SK-N-SH treated with all-trans-retinoic acid at 6 μM for 48 hours (cell line): ENCODE results near the gene SHC3.

Experiments used
- CSDC2 ChIP-seq: fragments of 250-450 bp; sonication (Bioruptor Pico); IDR thresholded peaks from 2 replicates; pipeline ENCODE4 v1.5.0; 2020; ENCODE audit warnings: mild to moderate bottlenecking, moderate library complexity
- PATZ1 ChIP-seq: fragments of 250-450 bp; sonication (Bioruptor Pico); IDR thresholded peaks from 2 replicates; pipeline ENCODE4 v1.8.0; 2020; ENCODE audit warnings: mild to moderate bottlenecking, moderate library complexity, borderline replicate concordance
- POU6F1 ChIP-seq: fragments of 250-450 bp; sonication (Bioruptor Pico); IDR thresholded peaks from 2 replicates; pipeline ENCODE4 v1.8.0; 2021; ENCODE audit warnings: low read depth, mild to moderate bottlenecking, moderate library complexity, borderline replicate concordance
- PPARA ChIP-seq: fragments of 250-450 bp; sonication (Bioruptor Pico); IDR thresholded peaks from 2 replicates; pipeline ENCODE4 v1.5.0; 2020; ENCODE audit warnings: mild to moderate bottlenecking, borderline replicate concordance
- TCF4 ChIP-seq: fragments of 250-450 bp; sonication (Bioruptor Pico); IDR thresholded peaks from 2 replicates; pipeline ENCODE4 v1.8.0; 2021; ENCODE audit warnings: mild to moderate bottlenecking, moderate library complexity, borderline replicate concordance
- TOX ChIP-seq: fragments of 250-450 bp; sonication (Bioruptor Pico); IDR thresholded peaks from 2 replicates; pipeline ENCODE4 v1.8.0; 2021; ENCODE audit warnings: mild to moderate bottlenecking, moderate library complexity, borderline replicate concordance
- TSHZ2 ChIP-seq: fragments of 250-450 bp; sonication (Bioruptor Pico); IDR thresholded peaks from 2 replicates; pipeline ENCODE4 v1.5.0; 2020; ENCODE audit warnings: mild to moderate bottlenecking, moderate library complexity
- ZFP30 ChIP-seq: fragments of 450-650 bp; formaldehyde crosslinking; IDR thresholded peaks from 2 replicates; pipeline ENCODE4 v1.5.0; 2022; ENCODE audit warnings: mild to moderate bottlenecking, moderate library complexity
- ZNF565 ChIP-seq: fragments of 450-650 bp; formaldehyde crosslinking; conservative IDR thresholded peaks from 2 replicates; pipeline ENCODE4 v1.5.0; 2020; ENCODE audit warnings: low read depth, mild to moderate bottlenecking, moderate library complexity
- ZNF8 ChIP-seq: fragments of 450-650 bp; formaldehyde crosslinking; IDR thresholded peaks from 2 replicates; pipeline ENCODE4 v1.5.0; 2020; ENCODE audit warnings: mild to moderate bottlenecking, moderate library complexity

- TF ChIP-seq CSDC2 (CRISPR knock-in tag) (no peak), TOX (CRISPR knock-in tag) (no peak), TCF4 (CRISPR knock-in tag) (no peak), PATZ1 (no peak), PPARA (CRISPR knock-in tag) (no peak), ZNF8 (CRISPR knock-in tag) (no peak), ZNF565 (no peak), ZFP30 (CRISPR knock-in tag) (no peak), TSHZ2 (CRISPR knock-in tag) (no peak), POU6F1 (CRISPR knock-in tag) (no peak)
Observed at GRCh38 chr9:89182369-89182768, 3.8 kb upstream of the SHC3 start.
